Ureter (tissue), 1 donor: Measurements from ENCODE around the gene SAMD13. TPM values are rescaled to one million over a fixed set of nuclear protein-coding genes. Genes with fewer than 3 reads are reported as not detected.

Source experiments
- DNase-seq: peaks from one replicate; pipeline ENCODE4 v3.0.0-alpha.2; 2020; ENCODE audit warnings: low spot score
- total RNA-seq: library from RNA; stranded (reverse); gene quantifications from one replicate; pipeline ENCODE4 v1.2.4, GENCODE V29; 2023
- donor health status: DM: yes; HTN: yes; CAD: no.

Gene SAMD13
- total RNA-seq, 1 donor from 2014 or later, result 4.7 TPM

DNA sequence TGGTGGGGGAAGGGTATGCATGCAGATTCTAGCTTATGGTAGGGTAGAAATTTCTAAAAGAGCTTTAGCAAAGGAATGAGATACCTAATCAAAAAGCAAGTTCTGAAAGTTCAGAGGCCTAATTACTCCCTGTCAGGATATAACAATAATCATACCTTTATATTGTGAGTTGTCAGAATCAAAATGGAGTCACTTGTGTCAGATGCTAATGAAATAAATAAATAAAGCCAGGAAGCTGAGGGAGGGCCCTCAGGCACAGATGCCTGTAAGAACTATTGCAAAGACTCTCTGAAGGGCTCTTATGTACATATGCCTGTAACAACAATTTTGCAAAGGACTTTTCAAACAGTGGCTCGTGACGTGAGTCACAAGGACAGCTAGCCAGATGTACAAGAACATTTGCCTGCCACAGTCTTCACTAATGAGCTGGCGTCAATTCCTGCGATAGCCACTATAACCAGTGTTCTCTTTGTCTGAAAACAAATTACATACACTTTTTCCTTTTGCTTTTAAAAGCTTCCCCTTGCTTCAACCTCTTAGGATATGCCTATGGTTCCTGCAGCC lies 69.4 kb downstream of the SAMD13 start:
- DNase-seq, result no peak

DNA sequence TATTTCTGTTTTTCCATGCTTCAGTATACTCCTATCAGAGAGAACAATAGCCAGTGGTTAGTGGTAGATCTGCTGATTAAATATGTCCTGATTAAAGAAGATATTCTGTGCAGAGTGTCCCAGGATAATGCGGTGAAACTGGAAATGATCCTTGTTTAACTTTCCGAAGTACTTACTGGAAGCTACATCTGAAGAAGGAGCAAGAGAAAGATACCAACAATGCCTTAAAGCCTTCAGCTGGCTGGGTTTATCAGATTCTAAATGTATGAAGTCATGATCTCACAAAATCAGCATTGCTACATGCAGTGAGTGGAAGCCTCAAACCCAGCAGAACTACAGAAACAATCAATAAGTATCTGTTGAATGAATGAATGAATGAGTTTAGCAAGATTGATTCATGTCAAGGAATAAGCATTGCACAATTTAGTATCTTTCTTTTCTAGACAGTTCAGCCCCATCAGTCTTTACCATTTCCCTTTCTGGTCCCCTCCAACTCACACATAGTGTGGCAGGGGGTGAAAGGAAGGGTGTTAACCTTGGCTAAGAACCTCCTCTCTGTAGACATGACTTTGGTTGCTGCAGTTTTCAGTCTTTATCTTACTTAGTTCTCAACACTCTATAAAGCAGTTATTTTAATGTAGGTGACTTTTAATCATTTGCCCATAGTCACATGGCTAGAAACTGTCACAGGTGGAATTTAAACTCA lies 72.1 kb downstream of the SAMD13 start:
- no peak for DNase-seq

DNA sequence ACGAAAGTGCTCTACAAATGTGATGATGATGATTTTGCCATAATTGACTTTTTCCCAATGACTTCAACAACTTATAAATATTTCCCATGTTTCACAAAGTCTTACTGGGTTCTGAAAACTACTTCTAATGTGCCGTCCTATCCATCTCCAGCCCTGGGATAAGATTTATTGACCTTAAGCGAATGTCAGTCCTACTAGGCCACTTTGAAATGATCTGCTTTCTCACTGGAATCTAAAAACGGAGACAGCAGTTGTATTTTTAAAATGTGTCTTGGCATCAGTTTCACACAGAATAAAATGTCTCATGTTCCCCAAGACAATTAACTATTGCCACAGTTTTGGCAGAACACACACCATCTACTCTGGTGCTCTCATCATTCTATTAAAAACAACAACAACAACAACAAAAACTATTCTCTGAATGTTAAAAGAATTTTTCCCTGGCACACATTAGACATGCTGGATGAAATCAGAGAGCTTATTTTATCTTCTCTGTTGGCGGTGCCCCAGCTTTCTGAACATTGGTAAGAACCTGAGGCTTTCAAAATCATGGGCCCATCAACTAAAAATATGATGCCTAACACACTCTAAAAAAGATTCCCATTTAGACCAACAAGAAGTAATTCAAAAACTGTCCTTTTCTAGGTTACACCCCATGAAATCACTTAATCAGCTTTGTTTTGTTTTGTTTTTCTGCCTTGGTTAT lies 73.6 kb downstream of the SAMD13 start:
- DNase-seq, result no peak

DNA sequence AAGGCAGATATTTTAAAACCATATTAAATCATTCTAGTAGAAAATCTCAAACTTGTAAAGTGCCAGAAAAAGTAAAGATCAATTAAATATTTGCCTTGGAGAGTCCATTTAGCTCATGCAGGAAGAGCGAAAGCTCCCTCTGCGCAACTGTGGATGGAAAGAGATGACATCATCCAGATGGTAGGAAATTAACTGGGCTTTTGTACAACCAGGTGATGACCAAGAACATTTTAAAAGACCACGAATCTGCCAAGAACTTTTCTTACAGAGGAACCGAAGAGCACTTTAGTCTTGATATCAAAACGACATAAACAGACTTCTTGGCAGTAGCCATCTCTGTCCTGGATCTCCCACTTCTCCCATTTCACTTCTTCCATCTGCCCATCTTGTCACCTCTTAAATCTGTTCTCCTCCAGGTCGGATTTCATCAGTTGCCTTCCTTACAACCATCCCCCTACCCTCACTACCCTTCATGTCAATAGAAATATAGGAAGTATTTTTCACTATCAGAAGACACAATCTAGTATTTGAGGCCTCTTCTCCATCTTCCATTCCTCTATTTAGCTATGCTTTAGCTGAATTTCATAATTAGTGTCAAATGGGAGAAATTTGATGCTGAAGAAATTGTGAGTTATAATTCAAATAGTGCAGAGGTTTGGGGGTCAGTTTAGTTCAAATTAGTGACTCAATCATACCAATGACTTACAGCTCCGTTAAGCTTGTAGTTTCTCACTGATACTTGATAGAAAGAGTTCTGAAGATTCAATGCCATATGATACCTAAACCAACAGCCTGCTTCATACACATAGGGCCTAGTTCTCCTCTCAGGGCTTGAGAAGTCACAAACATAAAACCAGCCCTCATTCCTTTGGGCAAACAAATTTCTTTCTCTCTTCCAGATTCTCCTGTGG lies 74.7 kb downstream of the SAMD13 start:
- DNase-seq, result no peak

DNA sequence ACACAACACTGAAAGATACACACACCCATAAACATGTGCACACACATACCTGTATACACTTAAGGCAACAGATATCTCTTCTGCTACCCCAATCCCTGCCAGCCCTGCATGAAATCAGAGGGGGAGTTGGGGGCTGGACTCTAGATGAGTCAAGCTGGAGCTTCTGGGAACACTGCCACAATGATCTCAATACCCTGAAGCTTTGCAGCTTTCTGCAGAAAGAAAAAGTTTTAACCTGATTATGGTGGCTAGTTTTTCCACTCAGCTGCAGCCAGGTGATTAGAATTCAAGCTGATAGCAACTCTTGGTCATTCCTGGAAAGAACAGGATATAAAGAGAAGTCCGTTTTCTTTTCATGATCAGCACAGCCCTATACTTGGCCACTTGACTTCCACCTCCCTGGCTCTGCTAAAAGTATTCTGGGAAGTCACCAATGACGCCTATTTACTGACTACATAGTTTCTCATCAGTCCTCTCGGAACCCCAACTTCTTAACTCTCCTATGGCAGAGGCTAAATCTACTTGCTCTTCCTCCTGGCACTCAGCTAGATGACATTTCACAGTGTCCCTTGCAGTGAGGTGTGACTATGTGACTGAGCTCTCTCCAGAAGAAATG lies 76.1 kb downstream of the SAMD13 start:
- no peak for DNase-seq

DNA sequence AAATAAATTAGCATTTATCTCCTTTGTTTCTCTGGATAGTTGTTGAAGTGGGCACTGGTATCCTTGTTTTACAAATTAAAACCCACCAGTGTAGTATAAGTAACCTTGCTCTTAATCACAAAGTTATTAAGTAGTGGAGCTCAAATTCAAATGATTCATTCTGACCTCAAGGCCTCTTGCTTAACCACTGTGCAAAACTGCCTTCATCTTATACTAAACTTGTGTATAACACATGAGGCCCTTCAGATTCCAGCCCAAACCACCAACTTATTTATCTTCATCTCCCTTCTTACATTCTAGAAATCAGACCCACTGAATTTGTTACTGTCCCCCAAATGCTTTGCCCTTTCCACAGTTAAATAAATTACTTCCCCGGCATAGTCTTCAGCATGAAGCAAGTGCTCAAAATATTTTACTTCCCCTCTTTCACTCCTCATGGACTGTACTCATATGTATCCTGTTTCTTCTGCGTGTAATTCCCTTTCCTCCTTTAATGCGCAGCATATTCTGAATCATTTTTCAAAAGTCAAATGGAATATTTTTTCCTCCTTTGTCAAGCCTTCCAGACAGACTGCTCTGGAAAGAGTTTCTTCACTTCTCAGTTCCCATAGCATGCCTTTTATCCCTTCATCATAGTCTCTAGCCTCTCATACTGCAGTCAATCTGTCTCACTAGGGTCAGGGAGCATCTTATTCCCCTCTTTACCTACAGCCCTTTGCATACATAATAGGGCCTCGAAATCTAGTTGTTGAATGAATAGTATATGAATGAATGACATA lies 77.8 kb downstream of the SAMD13 start:
- DNase-seq, result no peak

GRCh38 chr1:84379917-84380180 lies 78.3 kb downstream of the SAMD13 start:
- DNase-seq, result no peak

DNA sequence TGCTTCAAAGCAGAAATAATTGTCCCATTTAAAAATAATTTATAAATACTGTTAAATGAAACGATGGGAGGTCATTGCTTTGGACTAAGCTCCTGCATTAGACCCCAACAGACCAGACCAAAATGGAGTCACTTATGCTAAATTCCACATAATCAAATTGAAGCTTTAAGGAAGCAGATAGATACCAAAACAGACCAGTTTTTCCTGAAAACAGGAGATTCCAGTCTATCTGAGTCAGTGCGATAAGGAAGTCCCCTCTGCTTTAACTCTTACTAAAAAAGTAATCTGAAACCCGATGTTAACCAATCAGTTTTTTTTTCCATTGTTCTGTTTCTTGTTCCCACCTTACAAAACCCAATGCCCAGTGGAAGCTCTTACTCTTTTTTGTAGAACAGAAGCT lies 80.6 kb downstream of the SAMD13 start:
- DNase-seq, result no peak

DNA sequence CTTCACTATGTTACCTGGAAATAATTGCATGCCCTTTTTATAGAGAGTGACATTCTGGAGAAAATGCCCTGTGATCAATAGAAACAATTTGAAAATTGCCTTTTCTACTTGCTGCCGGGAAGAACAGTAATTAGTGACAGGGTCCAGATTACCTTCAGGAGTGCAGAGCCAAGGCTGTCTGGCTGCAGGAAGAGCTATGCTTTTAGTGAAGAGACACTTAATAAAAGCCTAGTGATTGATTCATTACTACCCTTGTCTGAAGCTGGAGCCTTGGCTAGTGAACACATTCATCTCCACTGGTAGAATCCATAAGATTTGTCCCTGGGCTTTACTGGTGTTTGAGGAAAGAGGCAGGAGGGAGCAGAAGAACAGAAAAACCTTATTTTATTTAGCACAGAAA lies 83.8 kb downstream of the SAMD13 start:
- no peak for DNase-seq

DNA sequence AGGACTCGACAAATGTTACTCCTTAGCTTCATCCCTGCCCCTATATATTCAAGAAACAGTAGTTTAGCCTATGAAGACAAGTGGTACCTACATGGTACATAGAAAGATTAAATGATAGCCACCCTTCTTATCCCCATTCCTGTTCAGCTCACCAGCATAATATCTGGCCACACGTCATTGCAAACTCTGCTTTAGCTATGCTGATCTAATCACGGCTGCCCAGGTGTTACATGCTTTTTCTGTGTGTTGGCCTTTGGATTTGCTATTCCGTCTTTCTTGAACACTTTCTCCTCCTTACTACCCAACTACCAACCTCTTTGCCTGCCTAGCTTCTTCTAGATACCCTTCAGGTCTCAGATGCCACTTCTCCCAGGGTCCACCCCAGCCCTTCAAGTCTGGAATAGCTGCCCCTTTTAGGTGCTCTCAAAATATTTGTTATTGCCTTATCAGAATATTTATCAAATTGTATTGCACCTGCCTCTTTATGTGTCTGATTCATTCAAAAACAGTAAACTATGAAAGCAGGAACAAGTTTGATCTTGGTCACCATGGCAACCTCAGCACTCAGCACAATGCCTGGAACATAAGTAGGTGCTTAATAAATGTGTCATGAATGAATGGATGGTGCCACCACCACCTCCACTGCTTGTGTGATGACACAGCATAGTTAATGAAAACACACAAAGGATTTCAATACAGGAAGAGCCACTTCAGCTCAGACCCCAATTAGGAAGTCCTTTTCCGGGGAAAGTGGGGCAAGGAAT lies 85.4 kb downstream of the SAMD13 start:
- no peak for DNase-seq

DNA sequence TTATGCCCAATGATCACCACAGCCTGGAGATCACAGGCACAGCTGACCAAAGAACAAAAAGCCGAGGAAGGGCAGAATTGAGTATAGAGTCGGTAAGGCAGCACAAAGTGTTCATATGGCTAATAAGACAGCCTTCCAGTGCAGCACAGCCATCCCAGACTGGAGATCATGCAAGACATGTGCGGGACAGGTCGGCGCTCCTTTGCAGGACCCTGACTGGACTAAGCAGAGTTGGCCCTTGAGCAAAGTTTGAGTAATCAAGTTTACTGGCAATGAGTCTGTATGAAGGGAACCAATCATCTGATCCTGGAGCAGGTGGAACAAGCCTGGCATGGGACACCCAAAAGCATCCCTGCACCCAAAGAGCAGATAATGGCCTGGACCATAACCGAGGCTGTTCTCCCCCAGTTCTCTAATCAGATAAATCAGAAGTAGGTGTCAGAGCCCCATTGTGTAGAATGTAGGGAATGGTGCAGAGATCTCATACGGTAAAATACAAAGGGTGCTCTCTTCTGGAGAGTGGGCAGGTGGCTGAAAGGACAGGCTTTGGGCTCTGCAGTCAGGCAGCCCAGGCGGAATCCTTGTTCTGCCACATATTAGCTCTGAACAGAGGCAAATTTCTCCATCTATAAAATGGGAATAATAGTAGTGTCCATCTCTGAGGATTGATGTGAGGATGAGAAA lies 86.1 kb downstream of the SAMD13 start:
- no peak for DNase-seq

GRCh38 chr1:84390226-84390625 lies 88.7 kb downstream of the SAMD13 start:
- DNase-seq, result no peak

DNA sequence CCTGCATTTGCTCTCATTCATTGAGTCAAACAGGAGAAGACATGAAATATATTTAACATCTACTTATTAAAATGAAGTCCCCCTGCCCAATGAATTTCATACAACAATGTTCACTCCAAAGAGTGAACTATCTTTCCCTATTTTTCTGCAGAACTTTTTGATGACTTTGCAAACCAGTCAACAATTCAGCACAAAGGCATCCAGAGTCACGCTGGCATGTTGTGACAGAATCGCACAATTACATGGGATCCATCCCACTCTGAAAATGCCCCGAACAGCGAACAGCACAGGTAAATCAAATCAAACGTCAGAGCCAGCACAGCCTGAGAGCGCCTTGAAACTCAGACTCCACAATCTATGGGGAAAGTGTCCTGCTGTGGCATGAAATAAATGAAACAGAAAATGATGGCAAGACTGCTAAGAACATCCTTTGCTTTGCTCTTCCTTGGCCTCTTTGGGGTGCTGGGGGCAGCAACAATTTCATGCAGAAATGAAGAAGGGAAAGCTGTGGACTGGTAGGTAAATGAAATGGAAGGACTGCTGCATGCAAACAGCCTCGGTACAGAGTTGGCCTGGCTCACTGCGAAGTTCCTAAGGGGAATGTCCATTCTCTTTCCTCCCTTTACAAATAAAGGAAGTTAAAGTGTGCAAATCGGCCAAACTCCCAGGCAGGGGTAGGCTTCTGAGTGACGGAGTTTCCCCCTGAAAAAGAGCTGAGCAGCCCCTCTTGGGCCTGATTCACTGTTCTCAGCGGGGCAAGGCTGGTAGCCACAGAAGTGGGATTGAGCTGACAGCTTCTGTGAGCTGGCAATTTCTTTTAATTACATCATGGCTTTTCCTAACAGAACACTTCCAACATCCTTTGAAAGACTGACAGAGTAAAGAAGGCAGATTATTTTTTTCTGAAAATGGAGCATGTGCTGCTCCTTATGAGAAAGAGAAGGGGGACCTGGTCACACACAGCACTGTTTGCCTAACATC lies 97.0 kb downstream of the SAMD13 start, which contains the start of gene DNASE2B:
Gene DNASE2B, plus strand, starts transcription at position 310 of the 981 bp plus-strand sequence. Its CDS starts 81 bp downstream, at position 391.
- no peak for DNase-seq

Other genes starting within 250 kb of the SAMD13 start
- gene PRKACB, start 157.4 kb upstream of the SAMD13 start, total RNA-seq, result 61.4 TPM
- 0.34 TPM for gene DNASE2B, start 96.8 kb downstream of the SAMD13 start, total RNA-seq
- 32.2 TPM for gene RPF1, start 177.6 kb downstream of the SAMD13 start, total RNA-seq
- gene SPATA1, start 204.7 kb downstream of the SAMD13 start, total RNA-seq, result 0.96 TPM
- gene GNG5, start 204.9 kb downstream of the SAMD13 start, total RNA-seq, result 105 TPM